ENCODE results near the gene PRSS36.
"Not testable (repeated sequence)": the region's sequence is repeated elsewhere in the genome, so short reads cannot be mapped to it uniquely, and the experiment has no call there.

Gene PRSS36

DNA sequence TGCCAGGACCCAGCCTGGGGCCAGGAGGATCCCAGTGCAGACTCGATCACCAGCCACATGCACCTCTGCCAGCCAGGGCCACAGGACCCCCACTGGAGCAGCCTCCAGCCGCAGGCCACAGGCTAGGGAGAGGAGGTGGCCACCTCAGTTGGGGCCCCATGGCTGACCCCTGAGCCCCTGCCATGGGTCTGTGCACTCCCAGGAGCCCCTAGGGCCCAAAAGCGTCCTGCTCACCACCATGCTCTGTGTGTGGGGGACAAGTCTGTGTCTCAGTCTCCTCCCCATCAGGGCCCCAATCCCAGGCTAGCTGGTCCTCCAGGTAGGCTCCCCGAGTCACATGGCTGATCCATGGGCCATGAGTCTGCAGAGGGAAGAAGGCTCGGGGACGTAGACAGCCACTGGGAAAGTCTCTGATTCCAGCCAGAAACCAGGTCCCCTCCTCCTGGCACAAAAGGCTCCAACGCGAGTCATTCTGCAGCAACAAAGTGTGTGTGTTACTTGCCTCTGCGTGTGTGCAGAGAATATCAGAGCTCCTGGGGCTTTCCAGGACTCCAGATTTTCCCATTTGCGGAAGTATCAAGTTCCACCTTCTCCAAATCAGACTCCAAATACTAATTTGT, 8.3 kb downstream of the PRSS36 start:
- peak; percentile 24 for DNase-seq

DNA sequence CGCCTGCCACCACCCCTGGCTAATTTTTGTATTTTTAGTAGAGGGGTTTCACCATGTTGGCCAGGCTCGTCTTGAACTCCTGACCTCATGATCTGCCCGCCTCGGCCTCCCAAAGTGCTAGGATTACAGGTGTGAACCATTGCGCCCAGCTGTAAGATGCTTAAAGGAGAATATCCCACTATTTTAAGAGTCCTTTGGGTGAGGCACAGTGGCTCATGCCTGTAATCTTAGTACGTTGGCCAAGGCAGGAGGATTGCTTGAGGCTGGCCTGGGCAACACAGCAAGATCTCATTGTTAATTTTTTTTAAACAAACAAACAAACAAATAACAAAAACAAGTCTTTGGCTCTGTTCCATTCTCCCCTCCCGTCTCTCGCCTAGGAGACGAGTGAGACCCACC, 8.8 kb downstream of the PRSS36 start:
- DNase-seq, result not testable (repeated sequence)

DNA sequence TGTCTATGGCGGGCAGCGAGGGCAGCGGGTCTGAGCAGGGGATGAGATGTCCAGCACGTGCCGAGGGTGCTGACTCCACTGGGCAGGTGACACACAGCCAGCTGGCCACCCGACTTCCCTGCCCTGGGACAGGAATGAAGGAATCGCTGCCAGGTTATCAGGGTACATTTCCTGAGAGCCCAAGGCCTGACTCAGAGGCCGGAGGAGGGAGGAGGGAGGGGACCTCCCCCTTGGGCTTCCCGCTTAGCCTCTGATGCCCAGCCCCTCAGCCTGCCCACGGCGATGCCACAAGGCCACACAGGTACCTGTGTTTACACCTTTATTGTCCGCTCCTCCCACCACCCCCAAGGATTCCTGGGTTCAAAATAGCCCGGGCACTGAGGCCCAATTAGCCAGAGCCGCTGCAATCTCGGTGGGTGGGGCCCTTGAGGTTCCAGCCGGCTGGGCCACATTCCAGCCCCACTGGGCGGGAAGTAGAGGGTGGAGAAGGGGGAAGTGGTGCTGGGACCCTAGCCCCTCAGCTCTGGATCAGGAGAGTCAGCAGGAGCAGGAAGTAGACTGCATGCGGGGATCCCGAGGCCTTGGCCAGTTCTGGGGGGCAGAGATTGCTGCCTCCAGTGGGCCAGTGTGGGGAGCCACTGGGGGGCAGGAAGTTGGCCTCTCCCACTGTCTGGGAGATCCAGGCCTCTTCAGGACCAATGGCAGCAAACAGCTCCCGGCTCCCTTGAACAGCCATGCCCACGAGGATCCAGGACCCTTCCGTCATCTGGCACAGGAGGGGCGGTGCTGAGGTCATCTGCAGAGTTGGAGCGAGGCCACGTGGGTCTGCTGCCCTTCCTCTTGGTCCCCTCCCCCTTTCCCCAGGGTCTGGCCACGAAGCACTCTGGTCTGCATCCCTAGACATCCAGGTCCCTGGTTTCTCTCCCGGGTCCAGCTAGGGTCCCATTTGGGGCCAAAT, 11.0 kb downstream of the PRSS36 start:
- DNase-seq, result no peak

DNA sequence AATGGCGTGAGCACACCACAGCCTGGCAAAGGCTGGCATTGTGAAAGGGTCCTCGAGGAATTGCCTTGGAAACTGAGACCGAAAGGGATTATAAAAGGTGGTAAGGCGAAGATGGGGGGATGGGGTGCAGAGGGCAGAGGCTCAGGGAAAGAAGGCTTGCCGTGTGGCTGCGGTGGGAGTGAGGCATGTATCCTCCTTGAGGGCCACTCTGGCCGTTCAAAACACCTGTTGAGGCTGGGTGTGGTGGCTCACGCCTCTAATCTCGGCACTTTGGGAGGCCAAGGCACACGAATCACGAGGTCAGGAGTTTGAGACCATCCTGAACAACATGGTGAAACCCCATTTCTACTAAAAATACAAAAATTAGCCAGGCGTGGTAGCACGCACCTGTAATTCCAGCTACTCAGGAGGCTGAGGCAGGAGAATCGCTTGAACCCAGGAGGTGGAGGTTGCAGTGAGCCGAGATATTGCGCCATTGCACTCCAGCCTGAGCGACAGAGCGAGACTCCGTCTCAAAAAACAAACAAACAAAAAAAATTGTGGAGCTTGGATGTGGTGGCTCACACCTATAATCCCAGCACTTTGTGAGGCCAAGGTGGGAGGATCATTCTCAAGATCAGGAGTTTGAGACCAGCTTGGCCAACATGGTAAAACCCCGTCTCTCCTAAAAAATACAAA, 12.9 kb downstream of the PRSS36 start:
- DNase-seq, result not testable (repeated sequence)

DNA sequence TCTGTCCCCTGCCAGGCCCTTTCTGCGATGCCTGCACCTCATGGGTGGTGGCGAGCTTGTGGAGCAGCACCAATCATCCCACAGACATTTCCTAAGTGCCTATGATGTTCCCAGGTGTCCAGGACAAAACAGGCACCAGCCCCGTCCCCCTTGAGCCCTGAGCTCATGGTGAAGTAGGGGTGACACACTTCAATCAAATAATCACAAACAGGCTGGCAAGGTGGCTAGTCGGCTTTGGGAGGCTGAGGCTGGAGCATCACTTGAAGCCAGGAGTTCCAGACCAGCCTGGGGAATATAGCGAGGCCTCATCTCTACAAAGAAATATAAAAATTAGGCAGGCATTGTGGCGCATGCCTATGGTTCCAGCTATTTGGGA, 13.6 kb downstream of the PRSS36 start:
- no peak for DNase-seq

DNA sequence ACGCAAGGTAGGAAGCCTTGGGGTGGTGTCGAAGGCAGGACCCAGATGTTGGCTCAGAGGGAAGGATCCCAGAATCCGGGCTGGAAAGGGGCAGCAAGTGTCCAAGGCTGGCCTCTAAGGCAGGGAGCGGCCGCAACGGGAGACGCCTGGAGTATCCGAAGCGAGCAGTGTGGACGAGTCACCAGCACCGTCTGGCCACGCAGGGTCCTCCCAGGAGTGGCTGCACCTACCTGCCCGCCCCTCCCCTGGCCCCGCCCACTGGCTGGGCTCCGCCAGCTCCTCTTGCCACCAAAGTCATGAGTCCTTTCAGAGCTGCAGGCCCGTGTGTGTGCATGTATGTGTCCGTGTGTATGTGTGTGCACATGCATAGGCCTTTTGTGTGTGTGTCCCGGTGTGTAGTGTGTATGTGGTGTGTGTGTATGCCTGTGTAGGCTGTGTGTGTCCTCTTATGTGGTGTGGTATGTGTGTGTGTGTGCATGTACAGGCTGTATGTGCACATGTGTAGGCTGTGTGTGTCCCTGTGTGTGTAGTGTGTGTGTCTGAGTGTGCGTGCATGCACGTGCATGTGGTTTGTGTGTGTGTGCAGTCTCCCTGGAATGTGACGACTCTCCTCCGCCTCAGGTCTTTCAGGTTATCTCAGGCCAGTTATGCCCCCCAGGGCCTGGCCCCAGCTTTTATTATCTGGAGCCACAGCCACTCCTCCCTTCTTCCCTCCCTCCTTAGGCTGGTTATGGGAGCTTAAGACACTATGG, 14.2 kb downstream of the PRSS36 start, which contains the start of gene PRSS8:
TSS of gene PRSS8 (minus strand) at position 193 of the 752 bp plus-strand sequence. CDS start 229 bp downstream, outside the sequence.
- DNase-seq, result no peak

DNA sequence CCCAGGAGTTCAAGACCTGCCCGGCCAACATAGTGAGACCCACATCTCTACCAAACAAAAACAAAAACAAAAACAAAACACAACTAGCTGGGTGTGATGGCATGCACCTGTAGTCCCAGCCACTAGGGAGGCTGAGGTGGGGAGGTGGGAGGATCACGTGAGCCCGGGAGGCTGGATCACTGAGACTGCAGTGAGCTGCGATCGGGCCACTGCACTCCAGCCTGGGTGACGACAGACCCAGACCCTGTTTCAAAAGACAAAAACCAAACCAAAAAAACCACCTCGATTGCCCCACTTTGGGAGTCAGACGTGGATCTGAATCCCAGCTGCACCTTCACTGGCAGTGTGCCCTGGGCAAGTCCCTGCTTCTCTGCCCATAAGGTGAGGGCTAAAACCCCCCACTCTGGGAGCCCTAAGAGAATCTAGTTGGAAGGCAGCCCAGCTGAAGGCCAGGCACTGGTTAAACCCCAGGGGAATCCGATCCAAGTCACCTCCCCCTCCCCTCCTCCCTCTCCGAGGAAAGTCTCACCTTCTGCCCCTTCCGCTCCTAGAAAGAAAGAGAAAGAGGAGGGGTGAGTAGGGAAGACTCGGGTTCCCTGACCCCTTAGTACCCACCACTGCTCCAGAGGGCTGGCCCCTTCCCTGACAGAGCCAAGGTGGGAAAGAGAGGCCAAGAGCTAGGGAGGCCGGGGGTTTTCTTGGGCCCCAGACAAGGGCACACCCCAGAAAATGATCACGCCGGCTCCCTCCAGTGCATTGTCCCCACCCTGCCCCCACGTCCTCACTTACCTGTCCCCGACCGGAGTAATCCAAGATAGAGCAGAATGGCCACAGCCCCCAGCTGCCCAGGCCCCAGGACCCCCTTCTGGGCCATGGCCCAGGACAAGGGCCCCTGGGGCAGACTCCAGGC, 15.0 kb downstream of the PRSS36 start:
- peak; percentile 72 for DNase-seq

DNA sequence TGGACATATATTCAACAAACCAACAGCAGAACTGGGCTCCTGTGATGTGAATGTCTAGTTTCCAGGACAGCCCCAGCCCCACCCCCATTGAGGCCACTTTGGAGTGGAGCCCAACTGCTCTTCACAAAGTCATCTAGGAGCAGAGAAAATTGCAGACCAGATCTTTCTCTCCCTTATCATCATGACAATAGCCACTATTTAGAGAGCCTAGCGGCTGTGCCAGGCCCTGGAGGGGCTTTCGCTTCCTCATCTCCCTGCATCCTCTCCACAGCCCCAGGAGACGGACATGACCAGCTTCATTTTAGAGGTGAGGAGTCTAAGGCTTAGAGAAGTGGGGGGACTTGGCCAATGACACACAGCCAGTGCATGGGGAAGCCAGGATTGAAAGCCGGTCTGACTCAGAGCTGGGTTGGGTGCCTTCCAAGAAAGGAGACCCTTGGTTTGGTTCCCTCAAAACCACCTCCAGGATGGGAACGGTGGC, 15.7 kb downstream of the PRSS36 start:
- peak; percentile 61 for DNase-seq

DNA sequence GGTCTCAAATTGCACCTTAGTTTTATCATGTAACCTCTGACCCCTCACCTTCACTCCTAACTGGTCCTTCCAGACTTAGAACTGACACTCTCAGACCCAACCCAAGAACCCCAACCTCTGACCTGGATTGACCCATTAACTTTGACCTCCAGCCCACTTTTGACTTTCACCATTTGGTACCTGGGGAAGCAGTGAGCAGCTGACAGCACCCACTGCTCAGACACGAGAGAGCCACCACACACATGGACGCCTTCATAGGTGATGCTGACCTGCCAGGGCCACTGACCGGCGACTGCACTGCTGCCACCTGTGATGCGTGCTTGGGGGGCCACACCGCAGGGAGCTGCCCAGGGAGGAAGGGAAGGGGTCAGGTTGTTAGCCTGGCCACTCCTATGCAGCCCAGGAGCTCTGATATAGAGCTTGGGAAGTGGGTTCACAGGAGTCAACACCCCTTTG, 16.8 kb downstream of the PRSS36 start:
- no peak for DNase-seq

DNA sequence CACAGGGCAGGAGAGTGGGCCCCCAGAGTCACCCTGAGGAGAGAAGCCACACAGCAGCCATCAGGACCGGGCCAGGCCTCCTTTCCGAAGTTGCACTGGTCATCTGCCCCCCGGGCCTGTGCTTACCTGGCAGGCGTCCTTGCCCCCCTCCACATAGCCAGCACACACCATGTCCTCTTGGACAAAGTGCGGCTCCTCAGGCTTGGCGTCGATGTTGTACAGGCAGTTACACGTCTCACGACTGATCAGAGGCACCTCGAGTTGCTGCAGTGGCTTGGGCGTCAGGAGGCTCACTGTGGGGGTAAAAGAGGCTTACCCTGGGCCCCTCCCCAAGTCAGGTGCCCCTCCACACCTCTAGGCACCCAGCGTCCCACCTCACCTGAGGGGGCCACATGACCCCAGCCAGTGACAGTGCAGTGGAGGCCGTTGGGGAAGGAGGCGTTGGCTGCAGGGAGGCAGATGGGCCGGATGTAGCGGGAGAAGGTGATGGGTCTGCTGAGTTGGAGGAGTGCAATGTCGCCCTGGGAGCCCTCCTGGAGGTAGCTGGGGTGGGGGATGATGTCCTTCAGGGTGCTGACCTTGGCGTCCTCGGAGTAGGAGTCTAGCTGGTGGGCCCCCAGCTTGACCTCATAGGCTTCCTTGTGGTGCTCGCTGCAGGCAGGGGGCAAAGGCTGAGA, 17.4 kb downstream of the PRSS36 start:
- DNase-seq, result no peak

DNA sequence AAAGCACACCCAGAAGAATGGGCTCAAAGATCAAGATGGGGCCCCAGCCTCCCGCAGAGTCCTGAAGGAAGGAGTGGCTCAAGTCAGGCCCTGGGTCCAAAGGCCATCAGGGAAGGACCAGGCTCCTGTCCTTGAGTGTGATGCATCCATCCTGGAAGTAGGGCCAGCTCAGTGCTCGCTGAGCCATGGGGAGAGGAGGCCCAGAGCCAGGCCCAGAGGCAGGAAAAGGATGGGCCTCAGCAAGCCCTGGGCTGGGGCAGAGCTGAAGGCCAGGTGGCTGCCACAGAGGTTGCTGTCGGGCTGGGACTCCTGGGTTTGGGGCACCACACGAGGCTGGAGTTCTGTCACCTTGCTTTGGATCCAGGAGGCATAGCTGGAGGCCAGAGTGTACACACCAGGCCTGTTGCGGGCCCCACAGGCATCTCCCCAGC, 18.0 kb downstream of the PRSS36 start:
- DNase-seq, result no peak

DNA sequence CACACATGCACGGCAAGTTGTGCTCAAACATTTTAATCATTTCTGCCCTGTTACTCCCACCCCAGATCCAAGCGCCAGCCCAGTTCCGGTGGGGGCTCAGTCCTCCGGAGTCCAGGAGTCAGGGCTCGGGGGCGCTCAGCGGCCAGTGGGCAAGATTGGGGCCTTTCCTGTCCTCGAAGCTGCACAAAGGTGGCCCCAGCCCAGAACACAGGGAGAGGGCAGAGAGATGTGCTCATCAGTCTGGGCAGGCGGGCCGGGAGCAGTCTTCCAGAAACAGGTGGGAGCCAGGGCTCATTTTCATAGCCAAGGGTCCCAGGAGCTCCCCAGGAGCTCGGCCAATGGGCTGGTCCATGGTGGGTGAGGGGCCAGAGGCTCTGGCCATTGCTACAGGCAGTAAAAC, 18.4 kb downstream of the PRSS36 start:
- no peak for DNase-seq

DNA sequence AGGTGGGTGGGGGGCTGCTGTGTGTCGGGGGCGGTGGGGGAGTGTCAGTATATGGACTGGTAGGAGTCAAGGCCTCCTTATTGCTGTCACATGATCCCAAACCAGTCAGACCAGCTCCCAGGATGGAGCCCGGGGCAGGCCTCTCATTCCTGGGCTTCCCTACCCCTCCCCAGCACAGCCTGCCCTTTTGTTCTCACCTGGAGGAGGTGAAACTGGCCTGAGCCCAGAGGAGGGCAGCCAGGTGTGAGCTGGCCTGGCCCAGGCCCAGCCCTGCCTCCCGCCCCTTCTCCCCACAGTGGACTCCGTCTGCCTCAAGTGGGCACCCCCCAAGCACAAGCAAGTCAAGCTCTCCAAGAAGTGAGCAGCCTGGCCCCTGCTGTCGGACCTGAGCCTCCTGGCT, 19.0 kb downstream of the PRSS36 start:
- DNase-seq, result no peak

DNA sequence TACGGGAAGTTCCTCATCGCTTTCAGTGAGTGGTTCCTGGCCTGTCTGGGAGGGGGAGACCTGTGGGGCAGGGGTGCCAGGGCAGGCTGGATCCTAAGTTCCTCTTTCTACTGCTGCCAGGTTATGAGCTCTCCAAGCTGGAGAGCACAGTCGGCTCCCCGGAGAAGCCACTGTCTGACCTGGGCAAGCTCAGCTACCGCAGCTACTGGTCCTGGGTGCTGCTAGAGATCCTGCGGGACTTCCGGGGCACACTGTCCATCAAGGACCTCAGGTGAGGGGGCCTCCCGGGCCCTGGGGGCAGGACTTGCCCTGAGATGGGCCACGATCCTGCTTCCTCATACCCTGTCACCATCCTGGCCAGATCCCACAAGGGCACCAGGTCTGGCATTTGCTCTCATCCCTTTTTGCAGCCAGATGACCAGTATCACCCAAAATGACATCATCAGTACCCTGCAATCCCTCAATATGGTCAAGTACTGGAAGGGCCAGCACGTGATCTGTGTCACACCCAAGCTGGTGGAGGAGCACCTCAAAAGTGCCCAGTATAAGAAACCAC, 19.5 kb downstream of the PRSS36 start:
- no peak for DNase-seq

DNA sequence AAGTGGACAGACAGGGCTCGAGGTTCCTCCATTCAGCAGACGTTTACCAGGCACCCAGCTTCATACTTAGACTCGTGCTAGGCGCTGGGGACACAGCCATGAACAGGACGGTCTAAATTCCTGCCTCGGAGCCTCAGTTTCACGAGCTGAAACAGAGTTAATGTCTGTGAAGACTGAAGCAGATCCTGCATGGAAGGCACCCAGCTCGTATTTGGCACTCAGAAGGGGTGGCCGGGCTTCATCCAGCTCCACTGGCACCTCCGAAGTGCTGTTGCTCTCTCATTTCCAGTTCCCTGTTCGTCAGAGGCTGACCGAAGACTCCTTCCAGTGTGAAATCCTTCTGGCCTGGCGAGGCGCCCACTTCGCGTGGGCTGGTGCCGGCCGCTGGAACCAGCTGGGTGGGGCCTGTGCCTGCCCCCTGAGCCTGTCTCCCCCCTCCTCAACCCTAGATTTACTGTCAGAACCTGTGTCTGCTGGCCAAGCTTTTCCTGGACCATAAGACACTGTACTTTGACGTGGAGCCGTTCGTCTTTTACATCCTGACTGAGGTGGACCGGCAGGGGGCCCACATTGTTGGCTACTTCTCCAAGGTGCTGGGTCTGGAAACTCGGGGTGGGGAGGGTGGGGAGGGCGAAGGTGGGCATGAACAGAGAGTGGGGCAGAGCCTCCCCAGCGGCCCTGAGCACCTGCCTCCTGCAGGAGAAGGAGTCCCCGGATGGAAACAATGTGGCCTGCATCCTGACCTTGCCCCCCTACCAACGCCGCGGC, 20.1 kb downstream of the PRSS36 start:
- DNase-seq, result no peak

DNA sequence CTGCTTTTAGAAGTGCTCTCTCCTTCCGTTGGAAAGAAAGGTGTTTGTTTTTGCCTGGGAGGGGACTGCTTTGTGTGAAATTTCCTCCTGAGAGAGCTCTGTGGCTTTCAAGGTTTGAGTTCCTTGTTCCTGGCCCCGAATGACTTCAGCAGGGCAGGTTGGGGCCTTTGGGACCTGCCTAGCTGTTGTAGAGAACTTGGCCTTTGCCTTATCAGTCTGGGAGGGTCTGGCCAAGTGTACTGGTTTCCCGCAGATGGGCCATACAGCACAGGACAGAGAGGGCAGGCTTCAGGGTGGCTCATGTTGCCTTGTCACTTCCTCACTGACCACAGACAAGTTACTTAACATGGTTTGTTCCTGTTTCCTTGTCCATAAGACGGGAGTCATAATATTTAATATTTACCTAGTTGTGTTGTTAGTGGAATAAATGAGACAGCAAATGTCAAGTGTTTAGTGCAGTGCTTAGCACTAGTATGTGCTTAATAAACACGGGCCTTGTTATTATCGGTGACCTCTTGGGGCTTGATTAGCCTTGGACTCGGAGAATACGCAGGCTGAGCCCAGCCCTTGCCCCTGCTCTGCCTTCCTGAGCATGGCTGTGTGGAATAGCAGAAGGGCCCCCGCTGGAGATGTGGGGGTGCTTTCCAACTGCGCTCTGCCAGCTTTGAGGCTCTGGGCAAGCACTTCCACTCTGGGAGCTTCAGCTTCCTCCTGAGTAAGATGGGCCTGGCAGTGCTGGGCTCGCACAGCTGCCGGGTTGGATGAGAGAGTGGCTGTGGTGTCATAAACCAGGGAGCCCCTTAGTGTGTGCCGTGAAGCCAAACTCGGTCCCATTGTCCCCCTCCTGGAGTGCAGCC, 20.9 kb downstream of the PRSS36 start:
- no peak for DNase-seq

DNA sequence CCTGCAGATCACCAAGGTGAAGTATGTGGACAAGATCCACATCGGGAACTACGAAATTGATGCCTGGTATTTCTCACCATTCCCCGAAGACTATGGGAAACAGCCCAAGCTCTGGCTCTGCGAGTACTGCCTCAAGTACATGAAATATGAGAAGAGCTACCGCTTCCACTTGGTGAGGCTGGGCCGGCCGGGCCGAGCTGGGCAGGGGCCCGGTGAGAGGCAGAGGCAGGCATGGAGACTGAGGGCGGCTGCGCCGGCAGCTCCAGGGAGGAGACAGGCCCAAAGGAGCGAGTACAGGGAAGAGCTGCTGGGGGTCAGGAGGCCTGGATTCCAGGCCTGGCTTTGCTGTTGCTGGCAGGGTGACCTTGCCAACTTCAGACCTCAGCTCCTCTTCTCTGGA, 22.7 kb downstream of the PRSS36 start:
- DNase-seq, result no peak

DNA sequence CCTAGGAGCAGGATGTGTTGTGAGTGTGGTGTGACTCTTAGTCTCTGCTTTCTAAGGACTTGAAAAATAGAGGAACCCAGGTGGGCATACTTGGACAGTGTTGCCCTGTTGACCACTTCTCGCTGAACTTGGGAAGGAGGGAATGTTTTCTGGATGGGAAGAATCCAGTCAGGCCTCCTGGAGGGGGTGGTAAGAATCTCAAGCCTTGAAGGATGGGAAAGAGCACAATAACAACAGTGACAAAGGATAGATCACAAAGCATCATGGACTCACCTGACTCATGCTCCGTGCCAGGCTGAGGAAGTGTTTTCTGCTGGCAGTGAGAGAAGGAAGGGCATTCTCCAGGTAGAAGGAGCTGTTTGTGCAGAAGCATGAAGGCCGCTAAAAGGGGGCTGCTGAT, 24.0 kb downstream of the PRSS36 start:
- no peak for DNase-seq

DNA sequence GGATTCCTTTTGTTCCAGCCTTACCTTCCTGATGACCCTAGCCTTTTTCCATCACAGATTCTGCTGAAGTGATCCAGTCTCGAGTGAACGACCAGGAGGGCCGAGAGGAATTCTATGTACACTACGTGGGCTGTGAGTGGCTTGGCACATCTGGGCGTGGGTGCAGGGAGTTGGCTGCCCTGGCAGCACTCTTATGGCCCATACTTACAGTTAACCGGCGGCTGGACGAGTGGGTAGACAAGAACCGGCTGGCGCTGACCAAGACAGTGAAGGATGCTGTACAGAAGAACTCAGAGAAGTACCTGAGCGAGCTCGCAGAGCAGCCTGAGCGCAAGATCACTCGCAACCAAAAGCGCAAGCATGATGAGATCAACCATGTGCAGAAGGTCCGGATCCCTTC, 29.7 kb downstream of the PRSS36 start:
- no peak for DNase-seq

Measured in RPMI8226 (cell line).